HepG2 (cell line): Measurements from ENCODE around the gene SRGAP3. TPM values are rescaled to one million over a fixed set of nuclear protein-coding genes. Genes with fewer than 3 reads are reported as not detected.

Experiments
- DPF2 ChIP-seq: sonication (generic); formaldehyde crosslinking; IDR thresholded peaks from 2 replicates; pipeline ENCODE4 v1.4.0; 2020; ENCODE audit warnings: mild to moderate bottlenecking, low read depth, missing genetic modification reagents, borderline replicate concordance
- FOXA3 ChIP-seq: IDR thresholded peaks from 2 replicates; pipeline ENCODE4 v1.6.1; 2016; ENCODE audit warnings: missing genetic modification reagents, missing compliant biosample characterization
- FOXP1 ChIP-seq, 2 experiments: fragments of 450-650 bp in 1 of 2; IDR thresholded peaks; 2 replicates each; pipeline ENCODE4 v1.6.1; 2017 to 2018; ENCODE audit warnings: antibody characterized with exemption in 1 of 2
- HIC2 ChIP-seq: sonication (generic); formaldehyde crosslinking; IDR thresholded peaks from 2 replicates; pipeline ENCODE4 v1.9.0; 2022; ENCODE audit warnings: low read depth, missing genetic modification reagents
- MTA1 ChIP-seq: sonication (generic); formaldehyde crosslinking; IDR thresholded peaks from 2 replicates; pipeline ENCODE4 v1.4.0; 2020; ENCODE audit warnings: missing genetic modification reagents, mild to moderate bottlenecking, borderline replicate concordance
- NFE2 ChIP-seq: sonication (generic); formaldehyde crosslinking; IDR thresholded peaks from 2 replicates; pipeline ENCODE4 v1.4.0; 2020; ENCODE audit warnings: missing genetic modification reagents
- PAXIP1 ChIP-seq: sonication (generic); formaldehyde crosslinking; conservative IDR thresholded peaks from 2 replicates; pipeline ENCODE4 v1.4.0; 2020; ENCODE audit warnings: mild to moderate bottlenecking, missing genetic modification reagents, moderate library complexity
- TAF1 ChIP-seq: sonication (generic); formaldehyde crosslinking; IDR thresholded peaks from 2 replicates; pipeline ENCODE4 v1.4.0; 2020; ENCODE audit warnings: missing genetic modification reagents
- TFAP4 ChIP-seq: sonication (generic); IDR thresholded peaks from 2 replicates; pipeline ENCODE4 v1.6.1; 2016; ENCODE audit warnings: low read depth, borderline replicate concordance
- TIGD3 ChIP-seq: sonication (generic); formaldehyde crosslinking; IDR thresholded peaks from 2 replicates; pipeline ENCODE4 v1.5.1; 2020; ENCODE audit warnings: mild to moderate bottlenecking, missing genetic modification reagents, borderline replicate concordance
- TOE1 ChIP-seq: sonication (generic); formaldehyde crosslinking; IDR thresholded peaks from 2 replicates; pipeline ENCODE4 v1.4.0; 2020; ENCODE audit warnings: mild to moderate bottlenecking, missing genetic modification reagents
- ZNF292 ChIP-seq: sonication (generic); formaldehyde crosslinking; IDR thresholded peaks from 2 replicates; pipeline ENCODE4 v1.8.1; 2022; ENCODE audit warnings: mild to moderate bottlenecking, low read depth, missing genetic modification reagents, borderline replicate concordance
- ZNF33A ChIP-seq: sonication (generic); formaldehyde crosslinking; IDR thresholded peaks from 2 replicates; pipeline ENCODE4 v1.5.1; 2020; ENCODE audit warnings: missing genetic modification reagents, mild to moderate bottlenecking, moderate library complexity, borderline replicate concordance
- ZNF609 ChIP-seq: sonication (generic); formaldehyde crosslinking; IDR thresholded peaks from 2 replicates; pipeline ENCODE4 v1.4.0; 2020; ENCODE audit warnings: mild to moderate bottlenecking, missing genetic modification reagents, borderline replicate concordance
- ZNF652 ChIP-seq: IDR thresholded peaks from 2 replicates; pipeline ENCODE4 v1.6.1; 2016; ENCODE audit warnings: low read depth, borderline replicate concordance
- ZNF782 ChIP-seq: sonication (generic); formaldehyde crosslinking; IDR thresholded peaks from 2 replicates; pipeline ENCODE4 v1.4.0; 2020; ENCODE audit warnings: missing genetic modification reagents, mild to moderate bottlenecking, borderline replicate concordance
- polyA plus RNA-seq, 8 experiments: library from polyadenylated mRNA; depleted of rRNA in 3 of 8; stranded (reverse) in 7 of 8; unstranded in 1 of 8; fragments of >200 nt; fragmentation: Illumina TruSeq in 4 of 8; extraction: Trizol in 4 of 8; gene quantifications; 2 replicates each; pipeline versions ENCODE4 v1.2.1 to v1.2.3, GENCODE V29; 2011 to 2016; ENCODE audit warnings: low read depth in 4 of 8, missing spikeins in 1 of 8, mixed read lengths in 1 of 8; ENCODE audit not compliant: insufficient read depth in 1 of 8
- total RNA-seq, 5 experiments: library from RNA; depleted of rRNA; stranded (reverse); fragments of >200 nt; fragmentation: Illumina TruSeq; extraction: Trizol; gene quantifications; 2 replicates each; pipeline ENCODE4 v1.2.3, GENCODE V29; 2016; ENCODE audit warnings: low read depth in 1 of 5

SRGAP3 gene
- total and polyA plus RNA-seq, 2 of the 13 experiments (the other 11 are each of a cell fraction or from before 2014, with no cell fraction given) = 1.2 to 1.4 TPM

GRCh38 chr3:9172851-9173321 lies 76.6 kb downstream of the SRGAP3 start (continued):
- TF ChIP-seq PAXIP1 (CRISPR knock-in tag) (0 out of 2 replicates have a peak, but pooled peaks have one; percentile 24), ZNF292 (CRISPR knock-in tag) (peak; percentile 58; the same call in 1 of the 2 replicates), FOXA3 (CRISPR knock-in tag) (peak; percentile 69), ZNF609 (CRISPR knock-in tag) (0 out of 2 replicates have a peak, but pooled peaks have one; percentile 21), TIGD3 (CRISPR knock-in tag) (no peak), DPF2 (CRISPR knock-in tag) (0 out of 2 replicates have a peak, but pooled peaks have one; percentile 23), MTA1 (CRISPR knock-in tag) (no peak), HIC2 (CRISPR knock-in tag) (0 out of 2 replicates have a peak, but pooled peaks have one; percentile 36), NFE2 (no peak), ZNF33A (no peak), ZNF652 (CRISPR knock-in tag) (no peak), TAF1 (CRISPR knock-in tag) (no peak), FOXP1 (IDR thresholded peaks at IDR 0.05) (no peak), FOXP1 (CRISPR knock-in tag; IDR thresholded peaks at IDR 0.05) (0 out of 2 replicates have a peak, but pooled peaks have one; percentile 34), TOE1 (no peak), ZNF782 (peak; percentile 59; the same call in 1 of the 2 replicates), TFAP4 (peak; percentile 35; the same call in 1 of the 2 replicates)
